ENCODE data around the gene VAPA. TPM values are rescaled to one million over a fixed set of nuclear protein-coding genes. Genes with fewer than 3 reads are reported as not detected.

The VAPA gene
- total RNA-seq, 1 donor from 2014 or later, result 169 TPM

GRCh38 chr18:9968081-9968848, 54.4 kb downstream of the VAPA start:
- TF ChIP-seq CTCF (IDR thresholded peaks at IDR 0.05; ENCODE audit: insufficient read depth, low read length, poor library complexity, severe bottlenecking), result no peak
- no peak overlapping the region for H3K4me3 ChIP-seq (ENCODE audit: low read depth, low read length)
- peaks cover 4% of the 10 kb centered on the region for H3K27me3 ChIP-seq (ENCODE audit: control insufficient read depth, insufficient read depth, low read length)
- no peak for DNase-seq (ENCODE audit: low read depth)
- H3K36me3 ChIP-seq (ENCODE audit: control insufficient read depth, insufficient read depth, low read length), result no peaks in the 10 kb centered on the region

GRCh38 chr18:9969247-9969646, 55.4 kb downstream of the VAPA start:
- no peak for DNase-seq (ENCODE audit: low read depth)
- H3K36me3 ChIP-seq (ENCODE audit: control insufficient read depth, insufficient read depth, low read length), result no peaks in the 10 kb centered on the region
- no peak for TF ChIP-seq CTCF (IDR thresholded peaks at IDR 0.05; ENCODE audit: insufficient read depth, low read length, poor library complexity, severe bottlenecking)
- no peak overlapping the region for H3K4me3 ChIP-seq (ENCODE audit: low read depth, low read length)
- H3K27me3 ChIP-seq (ENCODE audit: control insufficient read depth, insufficient read depth, low read length), result peaks cover 4% of the 10 kb centered on the region

GRCh38 chr18:9971313-9971920, 57.6 kb downstream of the VAPA start:
- peak; percentile 62 for TF ChIP-seq CTCF (IDR thresholded peaks at IDR 0.05; ENCODE audit: insufficient read depth, low read length, poor library complexity, severe bottlenecking)
- no peak for DNase-seq (ENCODE audit: low read depth)
- H3K4me3 ChIP-seq (ENCODE audit: low read depth, low read length), result no peak overlapping the region

GRCh38 chr18:9973470-9973869, 59.7 kb downstream of the VAPA start:
- peaks cover 4% of the 10 kb centered on the region for H3K27me3 ChIP-seq (ENCODE audit: control insufficient read depth, insufficient read depth, low read length)
- no peak for DNase-seq (ENCODE audit: low read depth)
- H3K4me3 ChIP-seq (ENCODE audit: low read depth, low read length), result no peak overlapping the region
- TF ChIP-seq CTCF (IDR thresholded peaks at IDR 0.05; ENCODE audit: insufficient read depth, low read length, poor library complexity, severe bottlenecking), result no peak
- no peaks in the 10 kb centered on the region for H3K36me3 ChIP-seq (ENCODE audit: control insufficient read depth, insufficient read depth, low read length)

More at GRCh38 chr18:9971313-9971920, 57.6 kb downstream of the VAPA start:
- Histone ChIP-seq H3K36me3 (ENCODE audit: control insufficient read depth, insufficient read depth, low read length) (no peaks in the 10 kb centered on the region), H3K27me3 (ENCODE audit: control insufficient read depth, insufficient read depth, low read length) (peaks cover 4% of the 10 kb centered on the region)

- H3K36me3 ChIP-seq (ENCODE audit: control insufficient read depth, insufficient read depth, low read length), result no peaks in the 10 kb centered on the region
- no peak for DNase-seq (ENCODE audit: low read depth)
- TF ChIP-seq CTCF (IDR thresholded peaks at IDR 0.05; ENCODE audit: insufficient read depth, low read length, poor library complexity, severe bottlenecking), result no peak
- H3K4me3 ChIP-seq (ENCODE audit: low read depth, low read length), result no peak overlapping the region
- H3K27me3 ChIP-seq (ENCODE audit: control insufficient read depth, insufficient read depth, low read length), result peaks cover 4% of the 10 kb centered on the region
Measured at GRCh38 chr18:9974279-9974915, 60.6 kb downstream of the VAPA start.
